Fibroblast of lung (primary cell): ENCODE data around the gene GRK5. TPM values are rescaled to one million over a fixed set of nuclear protein-coding genes. Genes with fewer than 3 reads are reported as not detected.

ENCODE experiments used
- DNase-seq, 2 donors: peaks; one replicate each; pipeline versions ENCODE4 v3.0.0 to v3.0.0-alpha.2; 2010; ENCODE audit warnings: low read depth in 2 of 2
- H2AFZ ChIP-seq: 2 replicates; pipeline ENCODE4 v1.5.1; 2012; ENCODE audit warnings: low read length, control low read depth, inconsistent platforms
- H3K27ac ChIP-seq: 2 replicates; pipeline ENCODE4 v1.5.1; 2011; ENCODE audit warnings: low read length, control low read depth; ENCODE audit not compliant: insufficient read depth
- H3K27me3 ChIP-seq: 2 replicates; pipeline ENCODE4 v1.5.1; 2011; ENCODE audit warnings: mild to moderate bottlenecking, low read length; ENCODE audit not compliant: control insufficient read depth, insufficient read depth
- H3K36me3 ChIP-seq: 2 replicates; pipeline ENCODE4 v1.5.1; 2011; ENCODE audit warnings: low read length; ENCODE audit not compliant: control insufficient read depth, insufficient read depth
- H3K4me1 ChIP-seq: 2 replicates; pipeline ENCODE4 v1.5.1; 2011; ENCODE audit warnings: low read length; ENCODE audit not compliant: control insufficient read depth, insufficient read depth; ENCODE audit errors: extremely low read depth
- H3K4me2 ChIP-seq: 2 replicates; pipeline ENCODE4 v1.5.1; 2011; ENCODE audit warnings: low read length, control low read depth; ENCODE audit not compliant: insufficient read depth; ENCODE audit errors: extremely low read depth
- H3K4me3 ChIP-seq, 4 experiments: fragments of 200-600 bp in 1 of 4; sonication (generic) in 1 of 4; replicated peaks in 1 of 4; 2 replicates each; pipeline ENCODE4 v1.5.1; 2011 to 2016; ENCODE audit warnings: low read length in 4 of 4, low read depth in 3 of 4, mild to moderate bottlenecking in 3 of 4, control low read depth in 2 of 4, inconsistent platforms in 1 of 4, mixed read lengths in 1 of 4; ENCODE audit not compliant: insufficient read depth in 1 of 4; ENCODE audit errors: control extremely low read depth in 1 of 4
- H3K79me2 ChIP-seq: 2 replicates; pipeline ENCODE4 v1.5.1; 2012; ENCODE audit warnings: mild to moderate bottlenecking, low read length, inconsistent platforms; ENCODE audit not compliant: control insufficient read depth, insufficient read depth
- H3K9ac ChIP-seq: 2 replicates; pipeline ENCODE4 v1.5.1; 2011; ENCODE audit warnings: mild to moderate bottlenecking, low read length, control low read depth; ENCODE audit not compliant: insufficient read depth
- H3K9me3 ChIP-seq: 2 replicates; pipeline ENCODE4 v1.5.1; 2012; ENCODE audit warnings: low read depth, low read length; ENCODE audit not compliant: control insufficient read depth, insufficient read depth
- H4K20me1 ChIP-seq: 2 replicates; pipeline ENCODE4 v1.5.1; 2011; ENCODE audit warnings: low read length; ENCODE audit not compliant: control insufficient read depth, insufficient read depth; ENCODE audit errors: extremely low read depth
- CTCF ChIP-seq, 2 donors: IDR thresholded peaks in 1 of 2; conservative IDR thresholded peaks in 1 of 2; 1 replicate in 1 of 2; 2 replicates in 1 of 2; pipeline ENCODE4 v1.5.1; 2011 to 2012; ENCODE audit warnings: low read length in 2 of 2, control low read depth in 1 of 2, inconsistent platforms in 1 of 2, low read depth in 1 of 2, mild to moderate bottlenecking in 1 of 2
- EZH2 ChIP-seq: IDR thresholded peaks from 2 replicates; pipeline ENCODE4 v1.5.1; 2012; ENCODE audit warnings: low read length, control low read depth, mild to moderate bottlenecking; ENCODE audit errors: missing control alignments
- polyA plus RNA-seq, 2 donors: library from polyadenylated mRNA; depleted of rRNA in 1 of 2; stranded (reverse) in 1 of 2; unstranded in 1 of 2; fragments of >200 nt; gene quantifications; 2 replicates each; pipeline ENCODE4 v1.2.1, GENCODE V29; 2011 to 2012; ENCODE audit warnings: missing spikeins in 1 of 2
- total RNA-seq: library from RNA; depleted of rRNA; stranded (reverse); fragments of >200 nt; gene quantifications from 2 replicates; pipeline ENCODE4 v1.2.1, GENCODE V29; 2014

GRK5 gene
- total and polyA plus RNA-seq, 2 donors (not counting 1 experiment from before 2014, with no cell fraction given), result 24.1 to 90.3 TPM

GRCh38 chr10:119349937-119350501 lies 142.6 kb downstream of the GRK5 start:
- H3K4me3 ChIP-seq, result no peak overlapping the region
- H4K20me1 ChIP-seq, result no peaks in the 10 kb centered on the region
- no peaks in the 10 kb centered on the region for H3K27me3 ChIP-seq
- TF ChIP-seq CTCF (conservative IDR thresholded peaks at IDR 0.05 in 1 of 2, IDR thresholded peaks at IDR 0.05 in 1 of 2; ENCODE audit: low read depth in 1 of 2, low read length in 2 of 2) (no peak), EZH2 (no peak)
- H3K4me1 ChIP-seq, result peaks cover 26% of the 10 kb centered on the region
- H3K27ac ChIP-seq, result peak overlapping the region; percentile 38
- no peaks in the 10 kb centered on the region for H3K9me3 ChIP-seq
- H3K79me2 ChIP-seq, result peaks cover 14% of the 10 kb centered on the region
- H3K9ac ChIP-seq, result no peak overlapping the region
- no peak overlapping the region for H3K4me2 ChIP-seq
- H3K36me3 ChIP-seq, result no peaks in the 10 kb centered on the region
- no peak for DNase-seq
- no peak overlapping the region for H2AFZ ChIP-seq

DNA sequence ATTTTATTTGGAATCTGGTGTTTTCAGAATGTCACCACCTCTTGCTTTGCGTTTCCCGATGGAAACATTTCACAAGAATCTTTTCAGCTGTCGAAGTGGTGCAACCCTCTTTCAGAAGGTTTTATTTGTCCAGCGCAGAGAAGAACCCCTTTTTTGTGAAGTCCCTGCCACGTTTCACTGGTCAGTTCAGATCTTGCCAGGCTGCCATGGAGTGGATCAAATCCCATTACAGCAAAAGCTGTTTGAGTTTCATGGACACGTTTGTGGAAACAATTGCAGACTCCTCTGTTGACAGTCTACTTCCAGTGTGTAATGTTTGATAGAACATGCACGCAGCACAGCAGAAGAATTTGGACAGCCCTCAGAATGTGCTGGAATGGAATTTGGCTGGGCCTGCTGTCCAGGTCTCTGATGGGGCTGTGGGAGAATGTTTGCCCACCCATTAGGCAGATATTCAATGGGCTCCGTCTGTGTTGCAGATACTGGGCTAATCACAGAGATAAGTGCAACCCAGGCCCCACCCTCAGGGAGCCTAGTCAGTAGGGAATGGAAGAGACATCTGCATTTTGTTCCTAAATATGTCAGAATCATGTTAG lies 143.2 kb downstream of the GRK5 start:
- H3K4me3 ChIP-seq, result no peak overlapping the region
- peaks cover 26% of the 10 kb centered on the region for H3K4me1 ChIP-seq
- no peaks in the 10 kb centered on the region for H4K20me1 ChIP-seq
- peaks cover 14% of the 10 kb centered on the region for H3K79me2 ChIP-seq
- peak overlapping the region; percentile 38 for H3K27ac ChIP-seq
- no peak overlapping the region for H3K4me2 ChIP-seq
- no peak for TF ChIP-seq EZH2
- no peak for TF ChIP-seq CTCF (conservative IDR thresholded peaks at IDR 0.05 in 1 of 2, IDR thresholded peaks at IDR 0.05 in 1 of 2; ENCODE audit: low read depth in 1 of 2, low read length in 2 of 2)
- H3K27me3 ChIP-seq, result no peaks in the 10 kb centered on the region
- H3K9ac ChIP-seq, result no peak overlapping the region
- H3K9me3 ChIP-seq, result no peaks in the 10 kb centered on the region
- DNase-seq, result peak; percentile 37 to 77
- no peaks in the 10 kb centered on the region for H3K36me3 ChIP-seq
- H2AFZ ChIP-seq, result no peak overlapping the region

DNA sequence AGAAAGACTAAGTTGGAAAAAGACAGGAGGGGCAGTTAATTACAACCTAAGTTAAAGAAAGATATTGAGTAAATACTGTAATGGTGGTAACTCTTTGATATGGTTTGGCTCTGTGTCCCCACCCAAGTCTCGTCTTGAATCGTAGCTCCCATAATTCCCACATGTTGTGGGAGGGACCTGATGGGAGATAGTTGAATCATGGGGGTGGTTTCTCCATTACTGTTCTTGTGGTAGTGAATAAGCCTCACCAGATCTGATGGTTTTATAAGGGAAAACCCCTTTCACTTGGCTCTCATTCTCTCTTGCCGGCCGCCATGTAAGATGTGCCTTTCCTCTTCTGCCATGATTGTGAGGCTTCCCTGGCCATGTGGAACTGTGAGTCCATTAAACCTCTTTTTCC lies 143.8 kb downstream of the GRK5 start:
- TF ChIP-seq CTCF (conservative IDR thresholded peaks at IDR 0.05 in 1 of 2, IDR thresholded peaks at IDR 0.05 in 1 of 2; ENCODE audit: low read depth in 1 of 2, low read length in 2 of 2) (no peak), EZH2 (no peak)
- Histone ChIP-seq H4K20me1 (no peaks in the 10 kb centered on the region), H2AFZ (no peak overlapping the region), H3K27me3 (no peaks in the 10 kb centered on the region), H3K4me3 (no peak overlapping the region), H3K27ac (no peak overlapping the region), H3K36me3 (no peaks in the 10 kb centered on the region), H3K9ac (no peak overlapping the region), H3K79me2 (peaks cover 14% of the 10 kb centered on the region), H3K4me2 (no peak overlapping the region), H3K9me3 (no peaks in the 10 kb centered on the region), H3K4me1 (peaks cover 23% of the 10 kb centered on the region)
- no peak for DNase-seq
